ENCODE measurements around the gene EIF3B. TPM values are rescaled to one million over a fixed set of nuclear protein-coding genes. Genes with fewer than 3 reads are reported as not detected.

Gene EIF3B
- total RNA-seq, 1 experiment from 2014 or later: 306 TPM

GRCh38 chr7:2321020-2321419, 33.6 kb upstream of the EIF3B start:
- CTCF ChIA-PET: interaction anchor here (0.7 kb wide), 2 partner anchors 60 to 64 kb away, joined by 4 to 5 read pairs; no protein-coding TSS in a partner anchor
- Histone ChIP-seq H3K36me3 (ENCODE audit: control insufficient read depth, insufficient read depth, low read length) (no peaks in the 10 kb centered on the region), H3K4me3 (ENCODE audit: low read depth, low read length) (no peak overlapping the region), H3K4me1 (no peaks in the 10 kb centered on the region), H3K9me3 (no peaks in the 10 kb centered on the region), H3K27me3 (replicated peaks; ENCODE audit: control insufficient read depth, insufficient read depth, low read length) (no peaks in the 10 kb centered on the region)
- no TSS peak for BruUV-seq (replicated peaks)
- Mint-ChIP-seq H3K4me1 (ENCODE audit: low read depth, unreplicated experiment) (no peaks in the 10 kb centered on the region), H3K4me3 (ENCODE audit: unreplicated experiment) (no peak overlapping the region), H3K36me3 (ENCODE audit: insufficient read depth, unreplicated experiment) (no peaks in the 10 kb centered on the region), H3K9me3 (ENCODE audit: unreplicated experiment) (no peaks in the 10 kb centered on the region), H3K27me3 (ENCODE audit: insufficient read depth, unreplicated experiment) (no peaks in the 10 kb centered on the region), H3K27ac (ENCODE audit: unreplicated experiment) (no peak overlapping the region)
- POLR2A ChIA-PET: interaction anchor here (0.6 kb wide), 1 partner anchor 41 kb away, joined by 6 read pairs; no protein-coding TSS in a partner anchor
- peak; percentile 50 to 51 for DNase-seq
- no peak for TF ChIP-seq CTCF (IDR thresholded peaks at IDR 0.05; ENCODE audit: insufficient read depth in 1 of 2, low read depth in 1 of 2, low read length in 1 of 2, severe bottlenecking in 1 of 2, unreplicated experiment in 1 of 2)
- intact Hi-C loops (cut with micrococcal nuclease; ENCODE audit: unreplicated experiment): no loop called here

- POLR2A ChIA-PET: interaction anchor here (0.6 kb wide), 1 partner anchor 23 kb away, joined by 12 read pairs; no protein-coding TSS in a partner anchor
- intact Hi-C loops (cut with micrococcal nuclease; ENCODE audit: unreplicated experiment): no loop called here
- H3K4me1 Mint-ChIP-seq (ENCODE audit: low read depth, unreplicated experiment): no peaks in the 10 kb centered on the region
- Histone ChIP-seq H3K4me3 (ENCODE audit: low read depth, low read length) (no peak overlapping the region), H3K4me1 (no peaks in the 10 kb centered on the region), H3K9me3 (no peaks in the 10 kb centered on the region), H3K27me3 (replicated peaks; ENCODE audit: control insufficient read depth, insufficient read depth, low read length) (no peaks in the 10 kb centered on the region), H3K36me3 (ENCODE audit: control insufficient read depth, insufficient read depth, low read length) (no peaks in the 10 kb centered on the region)
- no peak for TF ChIP-seq CTCF (IDR thresholded peaks at IDR 0.05; ENCODE audit: insufficient read depth in 1 of 2, low read depth in 1 of 2, low read length in 1 of 2, severe bottlenecking in 1 of 2, unreplicated experiment in 1 of 2)
- H3K4me3 Mint-ChIP-seq (ENCODE audit: unreplicated experiment): no peak overlapping the region
- DNase-seq: no peak
- CTCF ChIA-PET: no interaction called here
- H3K9me3 Mint-ChIP-seq (ENCODE audit: unreplicated experiment): no peaks in the 10 kb centered on the region
- no TSS peak for BruUV-seq (replicated peaks)
- H3K36me3 Mint-ChIP-seq (ENCODE audit: insufficient read depth, unreplicated experiment): no peaks in the 10 kb centered on the region
- H3K27me3 Mint-ChIP-seq (ENCODE audit: insufficient read depth, unreplicated experiment): no peaks in the 10 kb centered on the region
- H3K27ac Mint-ChIP-seq (ENCODE audit: unreplicated experiment): no peak overlapping the region
These were observed 29.5 kb upstream of the EIF3B start for GRCh38 chr7:2325162-2325561.

GRCh38 chr7:2326951-2327350, 27.7 kb upstream of the EIF3B start:
- peaks cover 4% of the 10 kb centered on the region for H3K36me3 Mint-ChIP-seq (ENCODE audit: insufficient read depth, unreplicated experiment)
- H3K27ac Mint-ChIP-seq (ENCODE audit: unreplicated experiment): no peak overlapping the region
- CTCF ChIA-PET: interaction anchor here (0.7 kb wide), 1 partner anchor 101 kb away, joined by 7 read pairs; no protein-coding TSS in a partner anchor
- Histone ChIP-seq H3K4me3 (ENCODE audit: low read depth, low read length) (no peak overlapping the region), H3K27me3 (replicated peaks; ENCODE audit: control insufficient read depth, insufficient read depth, low read length) (no peaks in the 10 kb centered on the region), H3K36me3 (ENCODE audit: control insufficient read depth, insufficient read depth, low read length) (no peaks in the 10 kb centered on the region), H3K9me3 (no peaks in the 10 kb centered on the region), H3K4me1 (no peaks in the 10 kb centered on the region)
- intact Hi-C loops (cut with micrococcal nuclease; ENCODE audit: unreplicated experiment): no loop called here
- no peak for TF ChIP-seq CTCF (IDR thresholded peaks at IDR 0.05; ENCODE audit: insufficient read depth in 1 of 2, low read depth in 1 of 2, low read length in 1 of 2, severe bottlenecking in 1 of 2, unreplicated experiment in 1 of 2)
- no peaks in the 10 kb centered on the region for H3K9me3 Mint-ChIP-seq (ENCODE audit: unreplicated experiment)
- no peak for DNase-seq
- no peaks in the 10 kb centered on the region for H3K4me1 Mint-ChIP-seq (ENCODE audit: low read depth, unreplicated experiment)
- no TSS peak for BruUV-seq (replicated peaks)
- no peaks in the 10 kb centered on the region for H3K27me3 Mint-ChIP-seq (ENCODE audit: insufficient read depth, unreplicated experiment)
- no peak overlapping the region for H3K4me3 Mint-ChIP-seq (ENCODE audit: unreplicated experiment)
- POLR2A ChIA-PET: no interaction called here

Data from Caco-2 (cell line).